ENCODE results near the gene INTS2.

The INTS2 gene, protein sequence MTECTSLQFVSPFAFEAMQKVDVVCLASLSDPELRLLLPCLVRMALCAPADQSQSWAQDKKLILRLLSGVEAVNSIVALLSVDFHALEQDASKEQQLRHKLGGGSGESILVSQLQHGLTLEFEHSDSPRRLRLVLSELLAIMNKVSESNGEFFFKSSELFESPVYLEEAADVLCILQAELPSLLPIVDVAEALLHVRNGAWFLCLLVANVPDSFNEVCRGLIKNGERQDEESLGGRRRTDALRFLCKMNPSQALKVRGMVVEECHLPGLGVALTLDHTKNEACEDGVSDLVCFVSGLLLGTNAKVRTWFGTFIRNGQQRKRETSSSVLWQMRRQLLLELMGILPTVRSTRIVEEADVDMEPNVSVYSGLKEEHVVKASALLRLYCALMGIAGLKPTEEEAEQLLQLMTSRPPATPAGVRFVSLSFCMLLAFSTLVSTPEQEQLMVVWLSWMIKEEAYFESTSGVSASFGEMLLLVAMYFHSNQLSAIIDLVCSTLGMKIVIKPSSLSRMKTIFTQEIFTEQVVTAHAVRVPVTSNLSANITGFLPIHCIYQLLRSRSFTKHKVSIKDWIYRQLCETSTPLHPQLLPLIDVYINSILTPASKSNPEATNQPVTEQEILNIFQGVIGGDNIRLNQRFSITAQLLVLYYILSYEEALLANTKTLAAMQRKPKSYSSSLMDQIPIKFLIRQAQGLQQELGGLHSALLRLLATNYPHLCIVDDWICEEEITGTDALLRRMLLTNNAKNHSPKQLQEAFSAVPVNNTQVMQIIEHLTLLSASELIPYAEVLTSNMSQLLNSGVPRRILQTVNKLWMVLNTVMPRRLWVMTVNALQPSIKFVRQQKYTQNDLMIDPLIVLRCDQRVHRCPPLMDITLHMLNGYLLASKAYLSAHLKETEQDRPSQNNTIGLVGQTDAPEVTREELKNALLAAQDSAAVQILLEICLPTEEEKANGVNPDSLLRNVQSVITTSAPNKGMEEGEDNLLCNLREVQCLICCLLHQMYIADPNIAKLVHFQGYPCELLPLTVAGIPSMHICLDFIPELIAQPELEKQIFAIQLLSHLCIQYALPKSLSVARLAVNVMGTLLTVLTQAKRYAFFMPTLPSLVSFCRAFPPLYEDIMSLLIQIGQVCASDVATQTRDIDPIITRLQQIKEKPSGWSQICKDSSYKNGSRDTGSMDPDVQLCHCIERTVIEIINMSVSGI

DNA sequence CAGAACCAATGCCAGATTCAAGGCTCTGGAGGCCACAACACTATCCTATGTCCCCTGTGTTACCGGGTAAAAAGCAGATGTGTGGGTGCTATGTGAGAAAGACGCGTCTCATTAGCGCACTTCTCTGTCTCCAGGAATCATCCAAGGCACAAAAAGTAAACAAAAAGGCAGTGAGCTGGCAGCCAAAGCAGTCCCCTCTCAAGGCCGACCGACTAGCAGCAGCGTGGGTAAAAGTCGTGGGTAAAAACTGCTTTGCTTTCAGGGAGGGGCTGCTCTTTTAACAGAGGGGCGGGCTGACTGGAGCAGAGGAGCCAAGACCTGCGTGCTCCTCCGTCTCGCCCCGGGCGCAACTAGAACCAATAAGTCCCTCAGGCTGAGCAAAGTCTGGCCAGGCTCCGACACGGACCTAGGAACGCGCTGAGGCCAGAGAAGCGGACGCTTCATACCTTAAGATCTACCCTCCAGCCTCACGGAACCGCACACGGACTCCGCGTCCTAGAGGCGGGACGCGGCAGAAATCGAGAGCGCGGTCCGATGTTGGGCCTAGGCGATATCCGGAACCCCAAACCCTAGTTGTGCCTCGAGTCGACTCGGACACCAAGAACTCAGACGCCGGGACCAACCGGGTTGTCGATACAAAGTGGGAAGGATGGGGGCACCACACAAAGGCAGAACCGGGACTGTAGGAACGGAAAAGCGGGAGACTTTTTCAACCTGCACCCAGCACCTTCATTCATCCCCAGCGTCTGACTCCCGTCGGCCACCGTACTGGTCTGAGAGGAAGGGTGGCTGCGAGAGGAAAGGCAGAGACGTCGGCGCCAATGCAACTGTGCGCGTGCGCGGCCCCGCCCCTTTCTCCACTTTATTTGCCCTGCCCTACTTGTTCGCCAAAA is at the start of gene INTS2:
TSS of gene INTS2 (minus strand) at position 775 of the 893 bp plus-strand sequence. CDS start 1,338 bp downstream, outside the sequence.
- H3K9ac ChIP-seq (ENCODE audit: low read depth, low read length) = peak within 1 kb of the TSS; percentile 92
- H3K4me1 ChIP-seq (ENCODE audit: insufficient read depth, low read length) = peaks cover 20% of the 10 kb centered on the region
- H3K27me3 ChIP-seq (ENCODE audit: insufficient read depth, low read length, poor library complexity) = no peaks in the 10 kb centered on the region
- no peaks in the 10 kb centered on the region for H3K9me3 ChIP-seq (ENCODE audit: insufficient read depth, low read length, severe bottlenecking)
- H3K79me2 ChIP-seq (ENCODE audit: insufficient read depth, low read length) = peaks cover 19% of the 10 kb centered on the region
- ATAC-seq (ENCODE audit: insufficient read depth, low read depth) (peak; percentile 90), DNase-seq (peak; percentile 95)
- peak within 1 kb of the TSS; percentile 81 to 93 for H3K4me3 ChIP-seq (ENCODE audit: low read depth in 1 of 2, low read length in 2 of 2)
- peak within 1 kb of the TSS; percentile 98 for H2AFZ ChIP-seq (ENCODE audit: low read depth, low read length)
- peak within 1 kb of the TSS; percentile 92 for H3K27ac ChIP-seq (ENCODE audit: low read length)
- H3K36me3 ChIP-seq (ENCODE audit: insufficient read depth, low read length) = peaks cover 16% of the 10 kb centered on the region; the same call in 1 of the 2 replicates
- H3K4me2 ChIP-seq (ENCODE audit: insufficient read depth, low read length) = peak within 1 kb of the TSS; percentile 70
- H4K20me1 ChIP-seq (ENCODE audit: insufficient read depth, low read length) = no peaks in the 10 kb centered on the region
- peak; percentile 2 for TF ChIP-seq CTCF (IDR thresholded peaks at IDR 0.05; ENCODE audit: borderline replicate concordance, extremely low read depth, low read length, poor library complexity, severe bottlenecking)
- no peak for TF ChIP-seq EZH2 (IDR thresholded peaks at IDR 0.05; ENCODE audit: borderline replicate concordance, low read depth, low read length, severe bottlenecking)

DNA sequence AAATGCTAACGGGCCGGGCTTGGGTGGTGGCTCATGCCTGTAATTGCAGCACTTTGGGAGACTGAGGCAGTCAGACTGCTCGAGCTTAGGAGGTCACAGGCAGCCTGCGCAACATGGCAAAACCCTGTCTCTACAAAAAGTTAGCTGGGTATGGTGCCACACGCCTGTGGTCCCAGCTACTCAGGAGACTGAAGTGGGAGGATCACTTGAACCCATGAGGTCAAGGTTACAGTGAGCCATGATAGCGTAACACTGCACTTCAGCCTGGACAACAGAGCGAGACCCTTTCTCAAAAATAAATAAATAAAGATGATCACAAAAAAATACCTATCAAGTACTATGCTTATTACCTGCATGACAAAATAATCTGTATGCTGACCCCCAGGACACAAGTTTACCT is 46.3 kb upstream of the INTS2 start:
- Histone ChIP-seq H3K27me3 (ENCODE audit: insufficient read depth, low read length, poor library complexity) (no peaks in the 10 kb centered on the region), H4K20me1 (ENCODE audit: insufficient read depth, low read length) (peaks cover 2% of the 10 kb centered on the region; the same call in 1 of the 2 replicates), H3K79me2 (ENCODE audit: insufficient read depth, low read length) (peaks cover 38% of the 10 kb centered on the region), H2AFZ (ENCODE audit: low read depth, low read length) (no peak overlapping the region), H3K36me3 (ENCODE audit: insufficient read depth, low read length) (peaks cover 66% of the 10 kb centered on the region), H3K4me3 (ENCODE audit: low read depth in 1 of 2, low read length in 2 of 2) (no peak overlapping the region), H3K27ac (ENCODE audit: low read length) (no peak overlapping the region), H3K4me1 (ENCODE audit: insufficient read depth, low read length) (no peaks in the 10 kb centered on the region), H3K9me3 (ENCODE audit: insufficient read depth, low read length, severe bottlenecking) (no peaks in the 10 kb centered on the region), H3K9ac (ENCODE audit: low read depth, low read length) (no peak overlapping the region), H3K4me2 (ENCODE audit: insufficient read depth, low read length) (no peak overlapping the region)
- TF ChIP-seq EZH2 (IDR thresholded peaks at IDR 0.05; ENCODE audit: borderline replicate concordance, low read depth, low read length, severe bottlenecking) (no peak), CTCF (IDR thresholded peaks at IDR 0.05; ENCODE audit: borderline replicate concordance, extremely low read depth, low read length, poor library complexity, severe bottlenecking) (no peak)
- no peak for DNase-seq
- ATAC-seq (ENCODE audit: insufficient read depth, low read depth) = no peak

- no peak for DNase-seq
- Histone ChIP-seq H4K20me1 (ENCODE audit: insufficient read depth, low read length) (peaks cover 2% of the 10 kb centered on the region; the same call in 1 of the 2 replicates), H3K79me2 (ENCODE audit: insufficient read depth, low read length) (peaks cover 29% of the 10 kb centered on the region), H3K4me2 (ENCODE audit: insufficient read depth, low read length) (no peak overlapping the region), H3K27me3 (ENCODE audit: insufficient read depth, low read length, poor library complexity) (no peaks in the 10 kb centered on the region), H3K9ac (ENCODE audit: low read depth, low read length) (no peak overlapping the region), H2AFZ (ENCODE audit: low read depth, low read length) (no peak overlapping the region), H3K9me3 (ENCODE audit: insufficient read depth, low read length, severe bottlenecking) (no peaks in the 10 kb centered on the region), H3K27ac (ENCODE audit: low read length) (no peak overlapping the region), H3K36me3 (ENCODE audit: insufficient read depth, low read length) (peaks cover 66% of the 10 kb centered on the region), H3K4me1 (ENCODE audit: insufficient read depth, low read length) (no peaks in the 10 kb centered on the region), H3K4me3 (ENCODE audit: low read depth in 1 of 2, low read length in 2 of 2) (no peak overlapping the region)
- no peak for ATAC-seq (ENCODE audit: insufficient read depth, low read depth)
- no peak for TF ChIP-seq CTCF (IDR thresholded peaks at IDR 0.05; ENCODE audit: borderline replicate concordance, extremely low read depth, low read length, poor library complexity, severe bottlenecking)
- TF ChIP-seq EZH2 (IDR thresholded peaks at IDR 0.05; ENCODE audit: borderline replicate concordance, low read depth, low read length, severe bottlenecking) = no peak
These were observed 44.5 kb upstream of the INTS2 start for GRCh38 chr17:61972311-61972710.
